Keratinocyte (primary cell): ENCODE measurements around the gene GNAL.

Experiments used
- CTCF ChIP-seq, 3 experiments: IDR thresholded peaks in 1 of 3; conservative IDR thresholded peaks in 1 of 3; optimal IDR thresholded peaks in 1 of 3; 2 replicates in 2 of 3; 3 replicates in 1 of 3; pipeline versions ENCODE3 to v1.5.1; 2011; ENCODE audit warnings: low read length in 3 of 3, mild to moderate bottlenecking in 3 of 3, moderate library complexity in 2 of 3, control low read depth in 1 of 3, inconsistent platforms in 1 of 3; ENCODE audit not compliant: insufficient read depth in 2 of 3; ENCODE audit errors: extremely low read depth in 1 of 3
- EZH2 ChIP-seq: IDR thresholded peaks from one replicate; pipeline ENCODE4 v1.6.1; 2012; ENCODE audit warnings: inconsistent platforms, mild to moderate bottlenecking, low read length, moderate library complexity

- TF ChIP-seq CTCF (optimal IDR thresholded peaks at IDR 0.05 in 1 of 3, IDR thresholded peaks at IDR 0.05 in 1 of 3, conservative IDR thresholded peaks at IDR 0.05 in 1 of 3; ENCODE audit: extremely low read depth in 1 of 3, insufficient read depth in 2 of 3, low read length in 3 of 3) (no peak), EZH2 (no peak)
Measured at GRCh38 chr18:11826836-11827235, 137.8 kb downstream of the GNAL start.
